SH-SY5Y (cell line): ENCODE measurements around the gene C20orf144.

Source experiments
- GATA2 ChIP-seq: IDR thresholded peaks from 2 replicates; pipeline ENCODE4 v1.6.1; 2011; ENCODE audit warnings: mild to moderate bottlenecking, low read depth, low read length
- GATA3 ChIP-seq: IDR thresholded peaks from 2 replicates; pipeline ENCODE4 v1.6.1; 2011; ENCODE audit warnings: low read depth, mild to moderate bottlenecking, low read length, moderate library complexity

GRCh38 chr20:33684533-33685327 lies 22.6 kb downstream of the C20orf144 start:
- TF ChIP-seq GATA2 (no peak), GATA3 (no peak)
